HCT116 (cell line): ENCODE results near the gene SIRPD. TPM values are rescaled to one million over a fixed set of nuclear protein-coding genes. Genes with fewer than 3 reads are reported as not detected.

Experiments used
- ATAC-seq: fragments of 200-7000 bp; cut with Tn5 transposase; 2 replicates; pipeline ENCODE4 v1.9.1; 2020; ENCODE audit warnings: mild to moderate bottlenecking, moderate library complexity
- BruUV-seq: library from RNA; stranded (reverse); fragments of 400-500 nt; replicated peaks from 2 replicates; lab custom pipeline; 2021; lab: Mats Ljungman, UMichigan
- CTCF ChIA-PET: fragments of 300-600 bp; sonication (Branson Sonifier 250); formaldehyde crosslinking; loops from one replicate; lab custom pipeline; 2021; ENCODE audit warnings: antibody characterized with exemption; lab: Charles Lee
- POLR2A ChIA-PET: fragments of 300-600, 350-600 bp; sonication (Branson Sonifier 250); formaldehyde crosslinking; loops from one replicate; lab custom pipeline; 2021; ENCODE audit warnings: antibody characterized with exemption; lab: Charles Lee
- RAD21 ChIA-PET, 2 experiments: fragments of 300-600 bp; sonication (Branson Sonifier 250); formaldehyde crosslinking; loops; one replicate each; lab custom pipeline; 2023; ENCODE audit warnings: low total read pairs in 2 of 2; ENCODE audit not compliant: uncharacterized antibody in 2 of 2, unreplicated experiment in 2 of 2, low non-redundant PET in 1 of 2; lab: Charles Lee
- DNase-seq: peaks from one replicate; pipeline ENCODE4 v3.0.0-alpha.2; 2010; ENCODE audit warnings: low read depth, low spot score
- H2AFZ ChIP-seq: fragments of 200-600 bp; shearing (Covaris generic), sonication (generic); 2 replicates; pipeline ENCODE4 v1.6.1; 2017; ENCODE audit warnings: low read depth, mixed run types, mixed read lengths, antibody characterized with exemption, low read length; ENCODE audit not compliant: poor library complexity, severe bottlenecking
- H3K27ac ChIP-seq: 2 replicates; pipeline ENCODE4 v1.5.1; 2012; ENCODE audit warnings: low read depth, low read length
- H3K27me3 ChIP-seq: fragments of 200-600 bp; sonication (generic); 2 replicates; pipeline ENCODE4 v1.6.1; 2016; ENCODE audit warnings: mixed run types, low read length, mixed read lengths; ENCODE audit not compliant: insufficient read depth
- H3K36me3 ChIP-seq, 2 experiments: fragments of 200-500 bp in 1 of 2; fragments of 200-600 bp in 1 of 2; sonication (Bioruptor generic) in 1 of 2; sonication (generic) in 1 of 2; 2 replicates each; pipeline versions ENCODE4 v1.5.1 to v1.6.1; 2014 to 2016; ENCODE audit warnings: low read length in 2 of 2, inconsistent platforms in 1 of 2, mixed read lengths in 1 of 2, mixed run types in 1 of 2; ENCODE audit not compliant: insufficient read depth in 2 of 2, control insufficient read depth in 1 of 2
- H3K4me1 ChIP-seq, 2 experiments: fragments of 200-600 bp in 1 of 2; sonication (generic) in 1 of 2; 2 replicates each; pipeline versions ENCODE4 v1.5.1 to v1.6.1; 2012 to 2017; ENCODE audit warnings: low read length in 2 of 2, inconsistent platforms in 1 of 2, mild to moderate bottlenecking in 1 of 2, mixed read lengths in 1 of 2, mixed run types in 1 of 2, moderate library complexity in 1 of 2; ENCODE audit not compliant: insufficient read depth in 2 of 2, control insufficient read depth in 1 of 2
- H3K4me2 ChIP-seq: fragments of 200-600 bp; sonication (generic); 2 replicates; pipeline ENCODE4 v1.6.1; 2017; ENCODE audit warnings: mixed run types, low read length, mixed read lengths
- H3K4me3 ChIP-seq, 2 experiments: fragments of 200-600 bp in 1 of 2; sonication (generic) in 1 of 2; replicated peaks in 1 of 2; 2 replicates each; pipeline ENCODE4 v1.5.1; 2011 to 2016; ENCODE audit warnings: low read length in 2 of 2, control low read depth in 1 of 2, low read depth in 1 of 2, mild to moderate bottlenecking in 1 of 2, mixed read lengths in 1 of 2, mixed run types in 1 of 2
- H3K79me2 ChIP-seq: fragments of 200-600 bp; sonication (generic); 2 replicates; pipeline ENCODE4 v1.6.1; 2017; ENCODE audit warnings: mild to moderate bottlenecking, mixed run types, low read length, moderate library complexity, mixed read lengths; ENCODE audit not compliant: insufficient read depth
- H3K9ac ChIP-seq: fragments of 200-600 bp; sonication (generic); 2 replicates; pipeline ENCODE4 v1.6.1; 2016; ENCODE audit warnings: low read length, mixed read lengths
- H3K9me2 ChIP-seq: fragments of 200-600 bp; sonication (generic), shearing (Covaris generic); 2 replicates; pipeline ENCODE4 v1.6.1; 2017; ENCODE audit warnings: mixed run types, mild to moderate bottlenecking, moderate library complexity; ENCODE audit not compliant: insufficient read depth
- H3K9me3 ChIP-seq, 2 experiments: fragments of 200-500 bp in 1 of 2; fragments of 200-600 bp in 1 of 2; sonication (Bioruptor generic) in 1 of 2; sonication (generic) in 1 of 2; 2 replicates each; pipeline ENCODE4 v1.6.1; 2014 to 2017; ENCODE audit warnings: low read length in 2 of 2, mixed read lengths in 2 of 2, inconsistent platforms in 1 of 2, low read depth in 1 of 2, mild to moderate bottlenecking in 1 of 2, mixed run types in 1 of 2, moderate library complexity in 1 of 2; ENCODE audit not compliant: control insufficient read depth in 1 of 2, insufficient read depth in 1 of 2
- H4K20me1 ChIP-seq: fragments of 200-600 bp; sonication (generic), shearing (Covaris generic); 2 replicates; pipeline ENCODE4 v1.6.1; 2017; ENCODE audit warnings: mixed run types, mild to moderate bottlenecking, moderate library complexity; ENCODE audit not compliant: insufficient read depth
- CBX3 ChIP-seq: IDR thresholded peaks from 2 replicates; pipeline ENCODE4 v1.6.1; 2012; ENCODE audit warnings: low read depth
- CEBPB ChIP-seq: IDR thresholded peaks from 2 replicates; pipeline ENCODE4 v1.6.1; 2012; ENCODE audit warnings: low read depth
- EZH2 ChIP-seq: fragments of 200-600 bp; sonication (generic); IDR thresholded peaks from 2 replicates; pipeline ENCODE4 v1.6.1; 2017; ENCODE audit warnings: antibody characterized with exemption, mixed run types
- EZH2phosphoT487 ChIP-seq: fragments of 200-600 bp; IDR thresholded peaks from 2 replicates; pipeline ENCODE4 v1.6.1; 2018; ENCODE audit warnings: antibody characterized with exemption, borderline replicate concordance
- FOSL1 ChIP-seq: IDR thresholded peaks from 2 replicates; pipeline ENCODE4 v1.6.1; 2012; ENCODE audit warnings: low read depth
- JUND ChIP-seq: IDR thresholded peaks from 2 replicates; pipeline ENCODE4 v1.6.1; 2012
- POLR2A ChIP-seq: IDR thresholded peaks from 2 replicates; pipeline ENCODE4 v1.7.0; 2011; ENCODE audit warnings: borderline replicate concordance; ENCODE audit not compliant: insufficient read depth, insufficient read length; ENCODE audit errors: extremely low read depth
- SP1 ChIP-seq: IDR thresholded peaks from 2 replicates; pipeline ENCODE4 v1.6.1; 2012; ENCODE audit warnings: low read depth
- SRF ChIP-seq: IDR thresholded peaks from 2 replicates; pipeline ENCODE4 v1.6.1; 2012; ENCODE audit warnings: low read depth
- ZNF274 ChIP-seq: fragments of 200-500 bp; sonication (Bioruptor generic); IDR thresholded peaks from 2 replicates; pipeline ENCODE4 v1.6.1; 2014; ENCODE audit warnings: mild to moderate bottlenecking, low read depth, low read length, inconsistent platforms
- intact Hi-C: fragments of 100-400 bp; cut with micrococcal nuclease; formaldehyde crosslinking; loops from 2 replicates; pipeline ENCODE4 v1.10.0; 2022
- total RNA-seq: library from RNA; stranded (reverse); gene quantifications from one replicate; pipeline ENCODE4 v1.2.1, GENCODE V29; 2021; ENCODE audit not compliant: unreplicated experiment
- TF ChIP-seq, protein P1 (sequence below): IDR thresholded peaks from 2 replicates; pipeline ENCODE4 v1.6.1; 2012
- TF ChIP-seq, protein P2 (sequence below): IDR thresholded peaks from 2 replicates; pipeline ENCODE4 v1.6.1; 2012; ENCODE audit warnings: low read depth

The SIRPD gene
- total RNA-seq, 1 experiment from 2014 or later = not detected

DNA sequence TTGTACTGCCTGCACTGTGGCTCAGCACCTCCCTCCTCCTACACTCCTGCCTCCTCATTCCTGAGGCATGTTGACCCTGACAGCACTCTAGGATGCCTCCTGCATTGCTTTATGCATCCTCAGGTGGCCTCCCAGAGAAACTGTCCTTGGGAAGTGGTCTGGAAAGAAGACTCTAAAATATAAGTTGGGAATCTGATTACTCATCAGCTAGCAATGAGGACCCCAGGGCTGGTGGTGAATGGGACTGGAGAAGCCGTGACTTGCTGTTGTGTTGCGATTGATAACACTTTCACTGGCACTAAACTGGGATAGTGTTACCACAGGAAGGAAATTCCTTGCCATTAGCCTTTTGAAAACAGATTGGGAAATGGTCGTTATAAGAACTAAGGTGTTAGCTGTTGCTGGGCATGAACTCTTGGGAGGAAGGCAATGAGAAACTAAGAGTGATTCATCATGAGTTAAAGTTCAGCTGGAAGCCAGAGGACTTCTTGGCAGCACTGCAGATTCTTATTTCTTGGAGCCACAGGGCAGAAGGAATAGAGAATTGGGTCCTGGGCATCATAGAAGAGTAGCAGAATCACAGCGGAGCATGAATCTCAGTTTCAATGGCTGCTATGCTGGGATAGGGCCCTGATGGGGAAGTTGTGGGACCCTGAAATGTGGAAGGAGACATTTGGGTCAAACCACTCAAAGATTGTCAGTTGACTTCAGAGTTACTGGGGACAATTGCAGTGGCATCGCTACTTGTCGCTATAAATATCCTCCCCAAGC lies 10.1 kb upstream of the SIRPD start:
- Histone ChIP-seq H3K9me2 (no peaks in the 10 kb centered on the region), H3K4me2 (peak overlapping the region; percentile 66), H3K9ac (no peak overlapping the region), H3K79me2 (no peaks in the 10 kb centered on the region), H3K36me3 (no peaks in the 10 kb centered on the region), H3K4me3 (peak overlapping the region in 1 of 2 experiments; percentile 23; a peak in 1 of 4 replicates), H3K27ac (no peak overlapping the region), H4K20me1 (no peaks in the 10 kb centered on the region), H3K27me3 (no peaks in the 10 kb centered on the region), H3K9me3 (no peaks in the 10 kb centered on the region), H3K4me1 (peaks cover 6 to 38% of the 10 kb centered on the region in 2 experiments; a peak in 3 of 4 replicates), H2AFZ (no peak overlapping the region)
- DNase-seq (peak; percentile 8), ATAC-seq (peak; percentile 55)
- RAD21 ChIA-PET = no interaction called here
- intact Hi-C loops = loop anchor here (1.0 kb wide), 1 partner anchor 48 kb away; no protein-coding TSS in a partner anchor
- TF ChIP-seq FOSL1 (0 out of 2 replicates have a peak, but pooled peaks have one; percentile 35), ZNF274 (no peak), CBX3 (no peak), POLR2A (no peak), CEBPB (peak; percentile 32; the same call in 1 of the 2 replicates), JUND (peak; percentile 31; the same call in 1 of the 2 replicates), SP1 (peak; percentile 51), EZH2phosphoT487 (no peak)
- TF ChIP-seq, protein P1, sequence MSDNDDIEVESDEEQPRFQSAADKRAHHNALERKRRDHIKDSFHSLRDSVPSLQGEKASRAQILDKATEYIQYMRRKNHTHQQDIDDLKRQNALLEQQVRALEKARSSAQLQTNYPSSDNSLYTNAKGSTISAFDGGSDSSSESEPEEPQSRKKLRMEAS = no peak
- CTCF ChIA-PET = interaction anchor here (1.2 kb wide), 1 partner anchor 64 kb away, joined by 4 read pairs; no protein-coding TSS in a partner anchor
- POLR2A ChIA-PET = no interaction called here
- no TSS peak for BruUV-seq

DNA sequence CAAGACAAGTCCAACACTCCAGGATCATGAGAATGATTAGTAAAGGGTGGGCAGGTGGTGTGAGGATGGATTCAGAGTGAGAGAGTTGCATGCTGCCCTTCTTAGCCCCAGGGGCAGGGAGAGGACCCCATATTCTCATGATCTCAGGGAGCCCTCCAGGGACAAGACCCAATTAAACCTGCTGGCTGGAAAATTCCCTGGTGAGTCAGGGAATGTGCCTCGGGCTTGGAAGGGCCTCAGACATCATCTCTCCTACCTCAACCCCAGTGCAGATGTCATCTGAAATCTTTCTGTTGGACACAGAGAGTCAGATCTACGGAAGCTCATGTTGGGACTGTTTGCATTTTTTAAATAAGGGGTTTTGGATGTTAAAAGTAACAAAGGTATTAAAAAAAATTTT lies 9.2 kb upstream of the SIRPD start:
- H3K27me3 ChIP-seq = no peaks in the 10 kb centered on the region
- H3K79me2 ChIP-seq = no peaks in the 10 kb centered on the region
- H3K9me2 ChIP-seq = no peaks in the 10 kb centered on the region
- H3K9me3 ChIP-seq = no peaks in the 10 kb centered on the region
- TF ChIP-seq, protein P2, sequence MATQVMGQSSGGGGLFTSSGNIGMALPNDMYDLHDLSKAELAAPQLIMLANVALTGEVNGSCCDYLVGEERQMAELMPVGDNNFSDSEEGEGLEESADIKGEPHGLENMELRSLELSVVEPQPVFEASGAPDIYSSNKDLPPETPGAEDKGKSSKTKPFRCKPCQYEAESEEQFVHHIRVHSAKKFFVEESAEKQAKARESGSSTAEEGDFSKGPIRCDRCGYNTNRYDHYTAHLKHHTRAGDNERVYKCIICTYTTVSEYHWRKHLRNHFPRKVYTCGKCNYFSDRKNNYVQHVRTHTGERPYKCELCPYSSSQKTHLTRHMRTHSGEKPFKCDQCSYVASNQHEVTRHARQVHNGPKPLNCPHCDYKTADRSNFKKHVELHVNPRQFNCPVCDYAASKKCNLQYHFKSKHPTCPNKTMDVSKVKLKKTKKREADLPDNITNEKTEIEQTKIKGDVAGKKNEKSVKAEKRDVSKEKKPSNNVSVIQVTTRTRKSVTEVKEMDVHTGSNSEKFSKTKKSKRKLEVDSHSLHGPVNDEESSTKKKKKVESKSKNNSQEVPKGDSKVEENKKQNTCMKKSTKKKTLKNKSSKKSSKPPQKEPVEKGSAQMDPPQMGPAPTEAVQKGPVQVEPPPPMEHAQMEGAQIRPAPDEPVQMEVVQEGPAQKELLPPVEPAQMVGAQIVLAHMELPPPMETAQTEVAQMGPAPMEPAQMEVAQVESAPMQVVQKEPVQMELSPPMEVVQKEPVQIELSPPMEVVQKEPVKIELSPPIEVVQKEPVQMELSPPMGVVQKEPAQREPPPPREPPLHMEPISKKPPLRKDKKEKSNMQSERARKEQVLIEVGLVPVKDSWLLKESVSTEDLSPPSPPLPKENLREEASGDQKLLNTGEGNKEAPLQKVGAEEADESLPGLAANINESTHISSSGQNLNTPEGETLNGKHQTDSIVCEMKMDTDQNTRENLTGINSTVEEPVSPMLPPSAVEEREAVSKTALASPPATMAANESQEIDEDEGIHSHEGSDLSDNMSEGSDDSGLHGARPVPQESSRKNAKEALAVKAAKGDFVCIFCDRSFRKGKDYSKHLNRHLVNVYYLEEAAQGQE = no peak
- TF ChIP-seq SRF = no peak
- TF ChIP-seq EZH2 = no peak
- no peak overlapping the region for H3K27ac ChIP-seq
- ChIA-PET RAD21 (no interaction called here), POLR2A (no interaction called here), CTCF (interaction anchor here (1.2 kb wide), 1 partner anchor 63 kb away, joined by 4 read pairs; no protein-coding TSS in a partner anchor)
- no peak overlapping the region for H3K4me3 ChIP-seq
- BruUV-seq = no TSS peak
- peaks cover 6 to 38% of the 10 kb centered on the region in 2 experiments; a peak in 3 of 4 replicates for H3K4me1 ChIP-seq
- ATAC-seq (no peak), DNase-seq (no peak)
- peak overlapping the region; percentile 66 for H3K4me2 ChIP-seq
- no peaks in the 10 kb centered on the region for H4K20me1 ChIP-seq
- intact Hi-C loops = loop anchor here (1.0 kb wide), 1 partner anchor 49 kb away; no protein-coding TSS in a partner anchor
- no peak overlapping the region for H2AFZ ChIP-seq
- H3K9ac ChIP-seq = no peak overlapping the region
- no peaks in the 10 kb centered on the region for H3K36me3 ChIP-seq
